Stimulated activated CD4-positive, alpha-beta T cell treated with anti-CD3 and anti-CD28 coated beads, Interleukin-15, amount 100 ng/mL, for 48 hours (primary cell): ENCODE data around the gene ANTXR1.

ENCODE experiments used
- DNase-seq, 2 donors: peaks; one replicate each; pipeline ENCODE4 v3.0.0-alpha.2; 2020; ENCODE audit warnings: low read depth in 2 of 2

The ANTXR1 gene

DNA sequence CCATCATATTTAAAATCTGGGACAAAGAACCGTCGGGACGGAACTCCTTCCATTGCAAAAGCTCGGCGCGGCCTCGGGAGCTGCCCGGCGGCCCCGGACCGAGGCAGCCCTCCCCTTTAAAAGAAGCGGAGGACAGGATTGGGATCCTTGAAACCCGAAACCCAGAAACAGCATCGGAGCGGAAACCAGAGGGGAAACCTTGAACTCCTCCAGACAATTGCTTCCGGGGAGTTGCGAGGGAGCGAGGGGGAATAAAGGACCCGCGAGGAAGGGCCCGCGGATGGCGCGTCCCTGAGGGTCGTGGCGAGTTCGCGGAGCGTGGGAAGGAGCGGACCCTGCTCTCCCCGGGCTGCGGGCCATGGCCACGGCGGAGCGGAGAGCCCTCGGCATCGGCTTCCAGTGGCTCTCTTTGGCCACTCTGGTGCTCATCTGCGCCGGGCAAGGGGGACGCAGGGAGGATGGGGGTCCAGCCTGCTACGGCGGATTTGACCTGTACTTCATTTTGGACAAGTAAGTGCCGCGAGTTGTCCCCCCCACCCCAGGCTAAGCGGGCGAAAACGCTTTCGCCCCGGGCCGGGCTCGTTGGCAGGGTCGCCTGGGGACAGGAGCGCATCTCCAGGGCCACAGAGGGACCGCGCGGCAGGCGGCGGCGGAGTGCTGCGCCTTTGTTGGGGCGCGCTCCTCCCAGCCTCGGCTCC lies at the start of gene ANTXR1:
Gene ANTXR1 (plus strand): TSS at position 38 of the 698 bp plus-strand sequence. CDS start 321 bp downstream, at position 359.
- no peak for DNase-seq

DNA sequence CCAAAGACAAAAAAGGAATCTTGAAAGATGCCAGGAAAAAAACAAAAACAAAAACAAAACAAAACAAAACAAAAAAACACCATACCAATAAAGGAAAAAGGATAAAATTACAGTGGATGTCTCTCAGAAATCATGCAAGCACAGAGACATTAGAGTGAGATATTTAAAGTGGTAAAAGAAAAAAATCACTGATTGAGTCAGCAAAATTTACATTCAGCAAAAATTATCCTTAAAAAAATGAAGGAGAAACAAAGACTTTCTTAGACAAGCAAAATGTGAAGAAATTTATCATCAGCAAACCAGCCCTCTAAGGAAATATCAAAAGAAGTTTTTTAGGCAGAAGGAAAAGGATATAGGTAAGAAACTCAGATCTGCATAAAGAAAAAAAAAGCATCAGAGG lies 48.7 kb upstream of the ANTXR1 start:
- DNase-seq: no peak

DNA sequence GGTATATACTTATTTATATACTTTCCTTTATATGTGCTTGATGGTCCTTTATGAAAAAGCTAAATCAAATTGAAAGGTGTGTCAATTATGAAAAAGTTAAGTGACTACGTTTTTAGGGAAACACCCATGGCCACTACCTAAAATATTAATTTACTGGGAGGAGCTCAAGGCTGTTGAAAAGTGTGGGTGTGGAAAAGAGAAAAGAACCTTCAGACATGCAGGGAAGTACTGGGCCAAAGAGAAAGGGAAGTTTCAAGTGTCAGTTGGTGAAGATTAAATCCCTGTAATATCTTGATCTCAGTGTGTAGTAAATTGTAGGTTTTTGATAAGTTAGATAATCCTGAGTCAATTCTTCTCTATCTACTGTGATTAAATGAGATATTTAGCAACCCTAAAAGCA lies 44.8 kb upstream of the ANTXR1 start:
- DNase-seq: no peak

DNA sequence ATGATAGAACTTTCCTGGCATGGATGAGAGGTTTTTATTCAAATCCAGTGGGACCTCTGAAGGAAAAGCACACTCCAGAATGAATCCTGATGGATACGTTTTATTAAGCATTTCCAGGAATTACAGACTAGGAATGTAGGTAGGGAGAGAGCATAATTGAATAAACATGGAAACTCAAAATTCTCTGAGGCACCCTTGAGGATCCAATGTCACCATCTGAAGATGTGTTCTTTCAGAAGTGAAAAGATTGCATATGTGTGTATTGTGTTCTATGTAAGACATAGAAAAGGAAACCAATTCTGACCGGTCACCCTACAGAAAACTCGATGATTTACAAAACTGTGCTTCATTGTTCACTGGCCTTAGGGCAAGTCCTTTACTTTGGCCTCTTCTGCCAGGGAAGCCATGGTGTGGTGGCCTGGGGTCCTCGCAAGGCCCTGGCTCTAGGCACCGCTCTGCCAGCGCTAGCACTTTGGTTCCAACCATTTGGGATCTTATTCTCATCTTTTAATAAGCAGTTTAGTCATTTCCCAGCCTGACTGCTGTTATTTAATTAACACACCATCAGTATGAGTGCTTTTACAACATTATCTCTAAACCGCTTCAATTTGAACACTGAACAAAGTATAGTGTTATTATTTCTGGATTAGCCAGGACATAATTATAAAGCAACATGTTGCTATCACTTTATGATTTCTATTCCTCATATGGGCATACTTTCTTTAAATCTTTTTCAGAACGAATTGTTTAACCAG lies 43.1 kb upstream of the ANTXR1 start:
- no peak for DNase-seq

DNA sequence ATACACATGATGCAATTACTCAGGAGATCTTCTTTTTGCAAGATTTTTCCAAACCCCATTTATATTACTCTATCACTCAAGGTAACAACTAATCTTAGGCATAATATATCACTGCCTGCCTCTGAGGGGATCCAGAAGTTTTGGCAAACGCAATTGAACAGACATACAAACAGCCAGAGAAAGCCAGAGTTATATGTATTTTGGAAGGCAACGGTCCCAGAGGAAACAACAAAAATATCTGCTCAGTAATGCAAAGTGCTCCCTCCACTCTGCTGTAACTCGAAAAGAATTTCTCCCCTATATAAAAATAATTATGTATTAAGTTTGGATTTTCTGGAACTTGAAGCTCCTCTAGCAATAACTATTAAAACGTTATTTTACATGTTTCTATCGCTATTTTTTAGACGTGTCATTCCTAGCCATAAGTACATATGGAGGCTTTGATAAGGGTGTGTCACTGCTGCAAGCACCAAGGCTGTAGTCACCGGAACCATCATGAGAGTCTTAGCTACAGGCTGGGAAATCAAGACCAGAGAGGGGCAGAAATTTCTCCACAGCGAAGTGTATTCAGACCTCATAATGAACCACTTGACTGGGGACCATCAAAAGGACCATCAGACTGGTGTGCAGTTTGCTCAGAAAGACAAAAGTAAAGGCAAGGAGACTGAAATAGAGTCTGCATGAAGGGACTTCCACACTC lies 42.3 kb upstream of the ANTXR1 start:
- no peak for DNase-seq

DNA sequence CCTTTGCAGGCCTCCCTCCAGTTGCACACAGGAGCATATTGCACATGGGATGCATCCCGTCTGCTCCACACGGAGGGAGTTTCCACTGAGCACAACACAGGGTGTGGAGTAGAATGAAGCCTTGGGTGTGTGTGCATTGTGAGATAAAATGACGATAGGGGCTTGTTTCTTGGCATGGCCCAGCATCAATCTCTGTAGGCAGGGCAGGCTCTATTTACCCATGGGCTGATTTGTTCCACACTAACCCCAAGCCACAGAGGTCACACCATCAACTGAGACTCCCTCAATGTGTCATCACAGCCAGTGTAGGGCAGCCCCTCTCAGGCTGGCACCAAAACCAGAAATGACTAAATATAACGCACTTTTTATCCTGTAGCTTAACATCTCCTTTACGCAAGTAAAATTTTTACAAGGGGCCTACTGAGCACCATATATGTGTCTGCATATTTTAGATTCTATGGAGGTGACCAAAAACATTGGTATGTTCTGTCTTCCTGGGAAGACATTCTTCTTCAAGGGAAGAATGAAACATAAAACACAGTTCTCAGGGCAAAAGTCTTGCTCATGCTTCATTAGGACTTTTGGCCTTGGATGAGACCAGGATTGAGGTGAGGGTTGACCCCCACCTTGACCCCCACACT lies 41.3 kb upstream of the ANTXR1 start:
- no peak for DNase-seq

DNA sequence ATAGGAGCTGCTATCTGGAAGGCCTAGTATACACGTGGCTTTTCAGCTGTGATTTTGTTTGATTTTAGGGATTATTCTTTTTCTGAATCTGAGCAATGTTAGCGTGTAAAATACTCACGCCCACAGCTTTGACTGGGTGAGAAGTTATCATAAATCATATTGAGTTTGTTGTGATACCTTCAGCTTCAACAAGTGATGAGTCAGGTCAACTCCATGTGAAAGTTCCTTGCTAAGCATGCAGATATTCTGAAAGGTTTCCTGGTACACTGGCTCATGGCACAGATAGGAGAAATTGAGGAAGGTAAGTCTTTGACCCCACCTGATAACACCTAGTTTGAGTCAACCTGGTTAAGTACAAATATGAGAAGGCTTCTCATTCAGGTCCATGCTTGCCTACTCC lies 38.7 kb upstream of the ANTXR1 start, which contains the start of gene GKN1:
Gene GKN1 (plus strand): TSS at position 386 of the 400 bp plus-strand sequence. CDS start 42 bp downstream, outside the sequence.
- no peak for DNase-seq

DNA sequence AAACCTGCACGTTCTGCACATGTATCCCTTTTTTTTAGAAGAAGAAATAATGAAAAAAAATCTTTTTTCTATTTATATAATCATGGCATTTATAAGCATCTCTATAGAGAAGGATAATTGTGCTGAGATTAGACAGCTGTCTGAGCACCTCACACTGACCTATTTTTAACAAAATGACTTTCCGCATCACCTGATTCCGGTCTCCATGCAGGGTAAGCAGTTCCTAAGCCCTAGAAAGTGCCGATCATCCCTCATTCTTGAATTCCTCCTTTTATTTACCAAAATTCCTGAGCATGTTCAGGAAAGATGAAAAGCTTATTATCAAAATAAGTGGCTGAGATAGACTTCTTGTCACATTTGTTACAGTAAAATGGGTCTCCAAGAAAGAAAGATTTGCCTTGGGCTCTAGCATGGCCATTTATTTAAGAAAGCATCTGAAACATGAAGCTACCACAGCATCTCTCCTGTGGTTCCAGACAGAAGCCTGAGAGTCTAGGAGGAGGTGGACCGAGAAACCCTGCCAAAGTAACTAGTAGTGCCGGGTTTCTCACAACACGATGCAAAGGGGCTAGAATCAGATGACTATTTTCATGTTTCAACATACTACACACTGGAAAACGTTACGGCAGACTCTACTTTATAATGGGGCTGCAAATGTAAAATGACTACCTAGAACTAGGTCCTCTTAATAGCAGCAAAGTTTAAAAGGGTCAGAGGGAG lies 37.9 kb upstream of the ANTXR1 start:
- no peak for DNase-seq

DNA sequence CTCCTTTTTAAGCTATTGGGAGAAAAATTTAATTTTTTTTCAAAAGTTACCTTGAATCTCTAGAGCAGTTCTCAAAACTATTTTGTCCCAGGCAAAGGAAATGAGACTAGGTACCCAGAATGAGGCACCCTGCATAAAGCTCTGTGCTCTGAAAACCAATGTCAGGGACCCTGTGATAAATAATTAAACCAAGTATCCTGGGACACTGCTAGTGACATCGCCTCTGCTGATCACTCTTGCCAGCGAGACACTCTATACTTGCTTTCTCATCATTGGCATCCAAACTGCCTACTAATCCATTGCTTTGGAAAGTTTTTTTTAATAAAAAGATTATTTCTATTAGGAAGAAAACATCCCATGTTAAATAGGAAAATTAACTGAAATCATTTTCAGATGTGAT lies 37.1 kb upstream of the ANTXR1 start:
- no peak for DNase-seq

DNA sequence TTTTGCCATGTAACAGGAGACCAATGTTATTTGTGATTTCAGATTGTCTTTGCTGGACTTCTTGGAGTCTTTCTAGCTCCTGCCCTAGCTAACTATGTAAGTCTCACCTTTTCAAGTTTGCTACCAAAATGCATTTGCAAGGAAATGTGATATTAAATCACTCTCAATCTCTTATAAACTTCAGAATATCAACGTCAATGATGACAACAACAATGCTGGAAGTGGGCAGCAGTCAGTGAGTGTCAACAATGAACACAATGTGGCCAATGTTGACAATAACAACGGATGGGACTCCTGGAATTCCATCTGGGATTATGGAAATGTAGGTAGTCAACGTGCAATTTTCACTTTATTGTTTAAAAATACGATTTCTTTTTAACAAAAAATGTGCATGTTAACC lies 35.5 kb upstream of the ANTXR1 start:
- no peak for DNase-seq

DNA sequence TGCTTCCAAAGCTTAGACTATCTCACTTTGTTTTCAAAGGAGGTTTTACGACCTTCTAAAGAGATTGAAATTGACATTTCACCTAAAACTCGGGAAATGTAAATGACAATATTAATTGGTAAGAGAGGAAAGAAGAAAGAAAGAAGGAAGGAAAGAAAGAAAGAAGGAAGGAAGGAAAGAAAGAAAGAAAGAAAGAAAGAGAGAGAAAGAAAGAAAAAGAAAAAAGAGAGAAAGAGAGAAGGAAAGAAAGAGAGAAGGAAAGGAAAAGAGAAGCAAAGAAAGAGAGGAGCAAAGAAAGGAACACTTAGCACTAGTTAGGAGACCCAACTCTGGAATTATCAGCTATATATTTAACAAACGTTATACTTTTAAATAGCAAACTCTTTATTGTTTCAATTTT lies 34.9 kb upstream of the ANTXR1 start:
- no peak for DNase-seq

DNA sequence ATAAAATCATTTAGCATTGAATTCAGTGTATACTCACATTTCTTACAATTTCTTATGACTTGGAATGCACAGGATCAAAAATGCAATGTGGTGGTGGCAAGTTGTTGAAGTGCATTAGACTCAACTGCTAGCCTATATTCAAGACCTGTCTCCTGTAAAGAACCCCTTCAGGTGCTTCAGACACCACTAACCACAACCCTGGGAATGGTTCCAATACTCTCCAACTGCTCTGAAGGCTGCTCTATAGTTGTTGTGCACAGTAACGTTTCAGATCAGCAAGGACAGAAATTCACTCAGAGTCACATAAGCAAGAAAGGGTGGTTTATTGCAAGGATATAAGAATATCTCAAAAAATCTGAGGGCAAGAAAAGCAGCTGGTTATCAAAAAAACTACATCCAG lies 32.0 kb upstream of the ANTXR1 start:
- DNase-seq: no peak

DNA sequence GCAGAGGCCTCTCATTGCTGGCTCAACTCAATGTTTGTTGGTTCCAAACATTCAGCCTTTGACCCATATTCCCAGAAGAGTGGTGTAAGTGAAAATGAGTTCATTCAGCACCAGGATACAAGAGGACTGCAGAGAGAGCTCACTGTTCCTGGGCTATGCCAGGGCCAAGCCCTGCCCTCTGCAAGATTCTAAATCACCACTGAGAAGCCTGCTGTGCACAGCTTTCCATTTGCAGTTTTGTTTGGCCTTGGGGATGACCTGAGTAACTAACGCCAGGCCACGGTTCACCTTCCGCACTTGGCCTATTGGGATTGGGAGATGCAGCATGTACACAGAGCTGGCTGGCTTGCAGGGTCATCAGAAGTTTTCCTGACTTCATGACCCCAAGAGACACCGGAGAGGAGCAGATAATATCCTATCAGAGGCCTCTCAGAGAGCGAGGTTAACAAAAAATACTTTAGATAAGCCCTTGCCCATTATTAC lies 25.9 kb upstream of the ANTXR1 start:
- DNase-seq: no peak

DNA sequence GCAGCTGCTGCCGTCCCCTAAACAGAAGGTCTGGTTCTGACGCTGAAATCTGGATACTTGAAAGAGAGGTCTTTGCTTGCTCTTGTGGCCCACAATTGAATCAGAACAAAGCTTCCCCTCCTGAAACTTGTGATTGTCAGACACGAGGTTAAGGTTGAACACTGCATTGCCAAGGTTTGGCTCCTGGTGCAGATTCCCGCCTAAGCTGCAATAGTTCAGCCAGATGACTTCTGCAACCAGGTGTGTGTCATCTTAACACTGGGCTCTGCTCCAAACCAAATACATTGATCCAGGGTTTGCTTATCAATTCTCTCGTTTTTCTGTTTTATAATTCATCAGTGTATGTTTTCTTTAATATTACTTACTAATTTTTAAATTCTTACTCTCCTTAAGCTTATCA lies 23.9 kb upstream of the ANTXR1 start:
- DNase-seq: no peak

DNA sequence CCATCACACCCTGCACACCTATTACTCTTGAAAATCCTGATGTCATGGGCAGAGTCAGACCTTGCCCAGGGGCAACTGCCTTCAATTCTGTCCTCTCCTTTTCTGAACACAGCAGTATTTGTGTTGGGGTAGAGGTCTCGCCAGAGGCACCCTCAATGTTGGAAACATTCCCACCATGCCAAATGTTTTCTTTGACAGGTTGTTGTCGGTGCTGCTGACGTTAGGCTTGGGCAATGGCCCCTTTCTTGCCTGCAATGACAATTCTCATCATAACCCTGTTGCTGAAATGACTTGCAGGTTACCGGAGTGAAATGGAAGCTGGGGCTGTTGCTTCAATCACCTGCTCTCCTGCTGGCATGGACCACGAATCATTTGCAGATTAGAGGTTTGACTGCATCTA lies 20.6 kb upstream of the ANTXR1 start:
- no peak for DNase-seq

DNA sequence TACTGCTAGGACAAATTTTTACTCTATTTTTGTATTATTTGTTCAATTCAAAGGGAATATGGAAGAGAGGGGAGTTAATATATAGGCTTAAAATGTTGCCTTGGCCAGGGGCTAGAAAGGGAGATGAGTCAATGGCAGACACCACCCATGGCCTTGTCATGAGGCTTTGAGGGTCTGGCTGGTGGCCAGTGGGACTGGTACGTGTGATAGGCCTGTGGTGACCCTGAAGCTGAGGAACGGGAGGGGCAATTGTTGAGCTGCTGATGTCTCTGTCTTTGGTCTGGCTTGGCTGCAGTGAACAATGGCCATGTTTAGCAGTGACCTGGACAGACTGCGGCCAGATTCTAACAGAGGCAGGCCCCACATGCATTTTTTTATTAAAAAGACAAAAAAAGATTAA lies 20.0 kb upstream of the ANTXR1 start:
- no peak for DNase-seq

DNA sequence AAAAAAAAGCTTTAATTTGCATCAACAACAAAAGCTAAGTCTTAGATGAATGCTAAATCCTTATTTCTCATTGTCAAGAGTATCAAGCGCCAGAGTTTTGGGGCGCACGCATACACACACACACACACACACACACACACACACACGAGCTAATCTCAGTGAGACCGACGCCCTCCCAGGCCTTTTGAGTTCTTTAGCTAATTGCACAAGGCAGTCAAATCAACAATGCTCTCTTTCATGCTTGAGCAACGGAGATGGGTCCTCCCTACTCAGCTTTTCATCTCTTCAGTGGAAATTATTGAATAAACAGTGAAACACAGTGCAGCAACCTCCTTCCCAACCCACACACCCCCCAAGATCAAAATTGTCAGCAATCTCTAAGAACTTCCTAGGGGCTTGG lies 19.3 kb upstream of the ANTXR1 start:
- no peak for DNase-seq

DNA sequence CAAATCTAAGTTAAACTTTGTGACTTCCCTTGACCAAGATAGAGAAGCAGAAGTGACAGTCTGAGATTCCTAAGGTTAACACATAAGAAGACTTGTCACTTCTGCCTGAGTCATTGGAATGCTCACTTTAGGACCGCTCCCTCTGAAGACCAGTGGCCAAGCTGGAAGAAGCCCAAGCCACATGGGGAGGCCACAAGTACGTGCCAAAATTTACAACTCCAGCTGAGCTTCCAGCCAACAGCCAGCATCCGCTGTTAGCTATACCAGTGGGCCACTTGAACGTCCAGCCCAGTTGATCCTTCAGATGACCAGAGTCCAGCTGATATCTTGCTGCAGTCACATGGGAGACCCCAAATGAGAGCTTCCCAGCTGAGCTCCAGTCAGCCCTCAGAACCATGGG lies 18.1 kb upstream of the ANTXR1 start:
- no peak for DNase-seq

DNA sequence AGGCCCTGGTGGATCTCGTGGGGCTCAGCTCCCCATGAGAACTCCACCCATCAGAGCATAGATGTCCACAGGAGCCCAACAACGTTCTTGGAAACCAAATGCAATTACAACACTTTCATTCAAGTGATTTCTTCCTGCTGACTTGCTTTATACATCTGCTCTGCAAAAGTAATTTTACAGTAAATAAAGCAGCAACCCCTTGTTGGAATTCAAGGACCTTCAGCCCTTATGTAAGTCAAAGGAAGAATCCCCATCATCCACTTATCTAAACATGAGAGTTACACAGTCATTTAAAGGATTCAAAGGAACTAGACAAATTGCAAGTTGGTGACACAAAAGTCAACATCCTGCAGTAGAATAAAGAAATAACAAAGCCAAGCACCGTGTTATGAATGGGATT lies 17.1 kb upstream of the ANTXR1 start:
- DNase-seq: no peak

DNA sequence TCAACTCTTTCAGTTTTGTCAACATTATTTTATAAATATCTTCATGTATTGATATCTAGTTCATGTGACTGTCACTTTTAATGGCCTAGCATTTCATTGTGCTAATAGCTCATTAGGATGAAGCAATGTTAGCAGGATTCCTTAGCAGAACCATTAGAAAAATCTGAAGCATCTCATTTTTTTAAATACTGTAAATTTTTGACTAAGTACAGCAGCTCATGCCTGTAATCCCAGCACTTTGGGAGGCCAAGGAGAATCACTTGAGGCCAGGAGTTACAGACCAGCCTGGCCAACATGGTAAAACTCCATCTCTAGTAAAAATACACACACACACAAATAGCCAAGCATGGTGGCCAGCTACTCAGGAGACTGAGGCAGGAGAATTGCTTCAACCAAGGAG lies 15.6 kb upstream of the ANTXR1 start:
- no peak for DNase-seq

DNA sequence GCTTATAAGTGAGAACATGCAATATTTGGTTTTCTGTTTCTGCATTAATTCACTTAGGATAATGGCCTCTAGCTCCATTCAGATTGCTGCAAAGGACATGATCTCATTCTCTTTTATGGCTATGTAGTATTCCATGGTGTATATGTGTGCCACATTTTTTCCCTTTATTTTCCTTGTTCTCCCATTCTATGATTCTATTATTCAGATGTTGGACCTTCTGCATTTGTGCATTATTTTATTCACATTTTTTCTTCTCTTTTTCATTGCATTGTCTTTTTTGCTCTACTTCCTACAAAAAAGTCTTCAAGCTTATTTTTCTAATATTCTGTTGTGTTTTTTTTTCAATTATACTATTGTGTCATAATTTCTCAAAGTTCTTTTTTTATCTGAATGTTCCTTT lies 11.1 kb upstream of the ANTXR1 start:
- no peak for DNase-seq

DNA sequence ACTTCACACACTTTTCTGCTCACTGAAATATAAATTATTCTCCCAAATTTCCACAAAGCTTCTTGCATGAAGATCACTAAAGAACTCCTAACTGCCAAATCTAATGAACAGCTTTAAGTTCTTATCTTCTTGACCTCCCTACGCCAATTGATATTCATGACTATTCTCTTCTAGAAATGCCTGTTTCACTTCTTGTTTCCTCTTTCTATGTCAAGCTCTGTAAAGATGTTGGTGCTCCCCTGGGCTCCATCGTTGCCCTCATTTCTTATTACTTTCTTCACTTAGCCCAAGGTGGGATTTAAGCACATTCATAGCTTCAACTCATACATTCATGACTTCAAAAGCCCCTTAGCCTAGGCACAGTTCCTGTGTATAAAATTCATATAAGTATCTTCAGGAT lies 9.2 kb upstream of the ANTXR1 start:
- DNase-seq: no peak
